GM21528 (cell line): ENCODE results near the gene ZNF26.
"Not testable (repeated sequence)": the region's sequence is repeated elsewhere in the genome, so short reads cannot be mapped to it uniquely, and the experiment has no call there.

ENCODE experiments used
- ATAC-seq: cut with Tn5 transposase; IDR thresholded peaks from one replicate; pipeline ENCODE4 v1.9.1; 2021; ENCODE audit warnings: mild to moderate bottlenecking, moderate library complexity; ENCODE audit not compliant: unreplicated experiment, low FRiP score

The ZNF26 gene, protein sequence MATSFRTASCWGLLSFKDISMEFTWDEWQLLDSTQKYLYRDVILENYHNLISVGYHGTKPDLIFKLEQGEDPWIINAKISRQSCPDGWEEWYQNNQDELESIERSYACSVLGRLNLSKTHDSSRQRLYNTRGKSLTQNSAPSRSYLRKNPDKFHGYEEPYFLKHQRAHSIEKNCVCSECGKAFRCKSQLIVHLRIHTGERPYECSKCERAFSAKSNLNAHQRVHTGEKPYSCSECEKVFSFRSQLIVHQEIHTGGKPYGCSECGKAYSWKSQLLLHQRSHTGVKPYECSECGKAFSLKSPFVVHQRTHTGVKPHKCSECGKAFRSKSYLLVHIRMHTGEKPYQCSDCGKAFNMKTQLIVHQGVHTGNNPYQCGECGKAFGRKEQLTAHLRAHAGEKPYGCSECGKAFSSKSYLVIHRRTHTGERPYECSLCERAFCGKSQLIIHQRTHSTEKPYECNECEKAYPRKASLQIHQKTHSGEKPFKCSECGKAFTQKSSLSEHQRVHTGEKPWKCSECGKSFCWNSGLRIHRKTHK

DNA sequence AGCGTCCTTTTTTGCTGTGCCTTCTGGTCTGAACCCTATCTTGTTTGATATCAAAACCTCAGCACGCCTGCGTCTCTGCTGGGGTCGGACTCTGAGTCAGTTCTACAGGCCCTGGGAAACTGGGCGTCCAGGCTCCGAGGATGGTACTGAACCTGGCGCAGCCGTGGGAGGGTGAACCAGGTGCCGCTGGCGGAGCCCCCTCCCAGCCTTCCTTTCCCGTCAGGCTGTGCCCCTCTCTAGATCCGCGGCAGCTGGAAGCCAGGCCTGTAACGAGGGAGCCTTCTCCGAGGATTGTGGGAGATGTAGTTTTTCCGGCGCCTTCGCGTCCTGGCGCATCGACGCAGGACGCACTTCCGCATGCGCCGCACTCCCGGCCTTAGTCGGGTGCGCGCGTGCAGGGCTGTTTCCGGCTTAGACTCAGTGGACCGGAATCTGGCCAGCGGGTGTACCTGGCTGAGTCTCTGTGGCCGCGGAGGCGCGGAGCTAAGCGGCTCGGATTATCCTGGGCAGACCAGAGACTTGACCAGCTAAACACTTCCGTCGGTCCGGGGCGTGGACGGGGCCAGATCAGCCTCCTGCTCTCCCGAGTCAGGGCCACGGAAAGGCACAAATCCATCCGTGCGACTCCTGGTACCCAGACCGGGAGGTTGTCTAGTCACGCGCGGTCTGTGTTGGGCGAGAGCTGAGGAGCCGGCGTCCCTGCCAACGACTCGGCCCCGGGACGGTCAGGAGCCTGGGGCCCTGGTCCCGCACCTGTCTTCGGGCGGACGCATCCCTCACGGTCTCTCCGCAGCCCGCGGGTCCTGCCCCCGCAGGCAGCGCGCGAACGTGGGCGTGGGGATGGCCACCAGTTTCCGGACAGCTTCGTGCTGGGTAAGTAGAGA, at the start of gene ZNF26:
ZNF26 (plus strand) TSS at position 367 of the 884 bp plus-strand sequence; CDS start at position 841, 474 bp downstream.
- ATAC-seq, result peak; percentile 95

DNA sequence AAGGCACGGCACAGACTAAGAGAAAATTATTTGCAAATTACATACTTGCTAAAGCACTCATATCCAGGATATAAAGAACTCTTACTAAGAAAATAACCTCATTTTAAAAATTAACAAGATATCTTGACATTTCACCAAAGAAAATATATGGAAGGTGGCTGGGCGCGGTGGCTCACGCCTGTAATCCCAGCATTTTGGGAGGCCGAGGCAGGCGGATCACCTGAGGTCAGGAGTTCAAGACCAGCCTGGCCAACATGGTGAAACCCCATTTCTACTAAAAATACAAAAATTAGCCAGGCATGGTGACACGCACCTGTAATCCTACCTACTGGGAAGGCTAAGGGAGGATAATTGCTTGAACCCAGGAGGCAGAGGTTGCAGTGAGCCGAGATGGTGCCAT, 49.2 kb upstream of the ZNF26 start:
- not testable (repeated sequence) for ATAC-seq

DNA sequence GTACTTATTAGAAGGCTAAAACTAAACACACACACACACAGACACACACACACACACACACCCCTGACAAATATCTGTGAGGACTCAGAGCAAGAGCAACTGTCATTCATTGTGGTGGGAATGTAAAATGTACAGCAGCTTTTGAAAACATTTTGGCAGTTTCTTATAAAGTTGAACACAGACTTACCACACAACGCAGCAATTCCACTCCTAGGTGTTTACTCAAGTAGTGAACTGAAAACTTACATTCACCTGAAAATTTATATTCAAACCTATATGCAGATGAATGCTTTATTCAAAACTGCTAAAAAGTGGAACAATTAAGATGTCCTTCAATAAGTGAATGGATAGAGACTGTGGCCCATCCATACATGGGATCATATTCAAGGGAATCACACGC, 48.7 kb upstream of the ZNF26 start:
- no peak for ATAC-seq

DNA sequence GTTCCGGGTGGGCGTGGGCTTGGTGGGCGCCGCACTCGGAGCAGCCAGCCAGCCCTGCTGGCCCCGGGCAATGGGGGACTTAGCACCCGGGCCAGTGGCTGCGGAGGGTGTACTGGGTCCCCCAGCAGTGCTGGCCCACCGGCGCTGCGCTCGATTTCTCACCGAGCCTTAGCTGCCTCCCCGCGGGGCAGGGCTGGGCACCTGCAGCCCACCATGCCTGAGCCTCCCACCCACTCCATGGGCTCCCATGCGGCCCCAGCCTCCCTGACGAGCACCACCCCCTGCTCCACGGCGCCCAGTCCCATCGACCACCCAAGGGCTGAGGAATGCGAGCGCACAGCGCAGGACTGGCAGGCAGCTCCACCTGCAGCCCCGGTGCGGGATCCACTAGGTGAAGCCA, 47.4 kb upstream of the ZNF26 start:
- not testable (repeated sequence) for ATAC-seq

DNA sequence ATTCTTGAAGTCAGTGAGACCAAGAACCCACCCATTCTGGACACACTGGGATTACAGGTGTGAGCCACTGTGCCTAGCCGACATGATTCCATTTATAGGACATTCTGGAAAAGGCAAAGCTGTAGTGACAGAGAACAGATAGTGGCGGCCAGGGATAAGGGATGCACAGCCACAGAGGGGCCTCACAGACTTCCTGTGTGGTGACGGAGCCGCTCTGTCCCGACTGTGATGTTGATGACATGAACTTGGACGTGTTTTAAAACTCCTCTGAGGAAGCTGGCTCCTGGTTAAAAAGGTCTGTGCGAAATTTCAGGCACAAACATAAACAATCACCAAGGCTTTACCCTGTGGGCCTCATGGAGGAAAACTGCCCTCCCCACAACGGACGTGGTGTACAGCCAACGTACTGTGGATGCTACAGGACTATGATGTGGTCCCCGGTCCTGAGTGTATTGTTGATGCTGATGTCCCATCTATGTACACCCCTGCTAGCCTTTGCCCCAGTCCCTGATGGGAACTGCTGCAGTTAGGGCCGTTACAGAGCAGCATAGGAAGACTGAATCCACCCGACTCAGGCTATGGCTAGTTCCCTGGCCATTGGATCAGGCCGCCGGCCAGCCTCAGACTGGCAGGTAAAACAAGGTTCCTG, 46.0 kb upstream of the ZNF26 start:
- ATAC-seq, result no peak

DNA sequence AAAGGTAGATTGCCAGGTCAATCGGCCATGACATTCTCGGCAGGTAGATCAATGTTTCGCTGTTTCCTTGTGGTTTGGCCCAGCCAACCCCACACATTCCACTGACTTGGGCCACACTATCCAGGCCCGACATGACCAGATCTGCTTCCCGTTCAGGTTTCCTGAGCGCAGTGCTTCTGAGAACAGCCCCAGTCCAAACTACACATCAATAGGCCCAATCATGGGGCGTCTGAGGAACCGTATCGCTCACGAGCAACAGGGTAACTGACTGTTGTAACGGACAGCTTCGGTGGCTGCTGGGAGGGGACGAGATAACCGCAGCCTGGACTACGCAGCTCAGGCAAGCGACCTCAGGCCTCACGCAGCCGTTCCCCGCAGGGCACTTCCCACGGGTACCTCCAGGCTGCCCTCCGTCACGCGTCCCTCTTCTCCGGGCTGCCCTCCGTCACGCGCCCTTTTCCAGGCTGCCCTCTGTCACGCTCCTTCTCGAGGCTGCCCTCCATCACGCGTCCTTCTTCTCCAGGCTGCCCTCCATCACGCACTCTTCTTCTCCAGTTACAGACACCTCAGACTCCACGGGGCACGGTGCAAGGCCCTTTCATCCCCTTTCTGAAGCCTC, 44.7 kb upstream of the ZNF26 start:
- no peak for ATAC-seq

DNA sequence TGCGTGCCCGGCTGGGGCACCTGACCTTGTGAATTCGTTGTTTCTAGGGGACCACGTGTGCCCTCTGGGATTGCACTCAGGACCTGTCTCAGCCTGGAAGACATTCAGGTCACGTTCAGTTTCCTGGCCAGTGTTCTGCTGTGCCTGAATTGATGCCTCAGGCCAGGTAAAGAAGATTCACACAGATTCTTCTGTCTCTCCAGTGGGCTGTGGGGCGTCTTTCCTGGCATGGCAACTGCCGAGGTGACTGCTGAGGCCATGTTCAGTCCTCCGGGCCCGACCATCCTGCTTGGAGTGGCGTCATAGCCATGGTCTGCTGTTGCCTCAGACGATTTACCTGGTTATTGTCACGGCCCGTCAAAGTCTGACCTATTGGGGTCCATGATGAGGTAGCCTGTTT, 43.6 kb upstream of the ZNF26 start:
- ATAC-seq, result no peak

DNA sequence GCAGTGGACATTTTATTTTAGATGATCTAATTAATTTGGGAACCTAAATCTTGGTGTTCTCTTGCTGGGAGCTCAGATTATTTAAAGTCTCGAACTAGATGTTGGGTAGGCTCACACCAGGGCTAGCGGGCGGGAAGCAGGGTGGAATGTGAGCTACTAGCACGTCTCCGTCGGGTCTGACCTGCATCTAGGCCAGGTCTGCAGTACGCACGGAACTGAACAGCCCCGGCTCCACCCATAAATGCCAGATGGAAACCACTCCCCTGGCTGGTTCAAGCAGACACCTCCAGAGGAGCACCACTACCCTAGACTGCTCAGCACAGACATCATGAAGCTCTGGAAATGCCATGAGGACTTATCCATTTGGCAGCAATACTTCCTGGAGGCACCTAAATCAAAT, 40.4 kb upstream of the ZNF26 start:
- no peak for ATAC-seq

DNA sequence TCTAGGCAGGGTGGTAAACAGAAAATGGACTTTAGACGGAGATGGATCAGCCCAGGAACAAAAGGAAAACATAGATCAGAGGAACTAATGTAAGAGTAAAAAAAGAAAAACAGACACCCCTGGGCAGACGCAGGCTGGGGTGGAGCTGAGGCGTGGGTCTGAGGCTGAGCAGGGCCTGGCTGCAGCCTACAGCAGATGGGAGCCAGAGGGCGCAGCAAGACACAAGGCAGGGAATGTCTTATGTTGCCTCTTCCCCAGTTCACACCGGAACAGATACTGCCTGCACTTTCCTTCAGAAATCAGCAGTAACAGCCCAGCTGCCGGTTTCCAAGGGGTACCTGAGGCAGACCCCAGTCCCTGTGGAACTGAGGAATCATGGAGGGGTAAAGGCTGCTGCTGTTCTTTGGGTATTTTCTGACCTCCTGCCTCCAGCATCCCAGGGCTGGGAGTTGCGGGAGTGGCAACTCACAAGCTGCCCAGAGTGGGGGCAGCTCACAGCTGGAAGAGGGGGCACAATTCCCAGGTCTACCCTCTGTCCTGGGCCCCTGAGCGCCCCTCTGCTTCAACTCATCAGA, 39.8 kb upstream of the ZNF26 start:
- no peak for ATAC-seq

DNA sequence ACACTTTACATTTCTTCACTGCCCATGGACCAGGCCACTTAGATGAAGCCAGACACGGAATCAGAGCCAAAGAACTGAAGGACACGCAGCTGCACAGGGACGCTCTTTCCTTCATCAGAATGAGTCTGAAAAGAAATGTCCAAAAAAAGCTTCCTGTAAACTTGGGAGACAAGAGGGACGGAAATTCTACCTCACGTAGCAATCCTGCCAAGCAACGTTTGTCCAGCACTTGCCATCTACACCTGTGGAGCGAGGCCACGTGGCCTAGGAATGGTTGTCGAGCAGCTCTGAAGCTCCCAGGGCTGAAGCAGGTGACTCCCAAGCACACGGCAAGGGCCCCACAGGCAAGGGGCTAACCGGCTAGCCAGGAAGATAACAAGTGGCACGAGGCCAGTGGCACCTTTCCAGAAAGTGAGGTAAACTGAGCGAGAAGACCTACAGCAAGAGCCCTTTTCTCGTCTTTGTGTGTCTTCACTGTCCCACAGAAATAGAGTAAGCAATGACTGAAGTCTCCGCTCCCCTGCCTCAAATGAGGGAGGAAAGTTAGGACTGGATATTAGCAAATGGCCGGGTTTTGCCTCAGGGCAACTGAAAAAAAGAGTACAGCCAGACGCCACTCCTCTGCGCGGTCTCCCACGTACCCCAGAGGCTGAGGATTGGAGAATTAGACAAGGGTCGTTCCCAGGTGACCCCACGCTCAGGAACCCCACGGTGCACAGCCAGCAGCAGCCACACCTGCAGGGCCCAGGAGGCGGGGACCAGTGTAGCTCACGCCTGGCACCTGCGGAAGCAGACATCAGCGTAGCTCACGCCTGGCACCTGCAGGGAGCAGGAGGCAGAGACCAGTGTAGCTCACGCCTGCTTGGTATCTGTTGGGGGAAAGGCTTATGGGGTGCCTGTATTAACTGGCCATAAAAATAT, 37.8 kb upstream of the ZNF26 start:
- no peak for ATAC-seq

DNA sequence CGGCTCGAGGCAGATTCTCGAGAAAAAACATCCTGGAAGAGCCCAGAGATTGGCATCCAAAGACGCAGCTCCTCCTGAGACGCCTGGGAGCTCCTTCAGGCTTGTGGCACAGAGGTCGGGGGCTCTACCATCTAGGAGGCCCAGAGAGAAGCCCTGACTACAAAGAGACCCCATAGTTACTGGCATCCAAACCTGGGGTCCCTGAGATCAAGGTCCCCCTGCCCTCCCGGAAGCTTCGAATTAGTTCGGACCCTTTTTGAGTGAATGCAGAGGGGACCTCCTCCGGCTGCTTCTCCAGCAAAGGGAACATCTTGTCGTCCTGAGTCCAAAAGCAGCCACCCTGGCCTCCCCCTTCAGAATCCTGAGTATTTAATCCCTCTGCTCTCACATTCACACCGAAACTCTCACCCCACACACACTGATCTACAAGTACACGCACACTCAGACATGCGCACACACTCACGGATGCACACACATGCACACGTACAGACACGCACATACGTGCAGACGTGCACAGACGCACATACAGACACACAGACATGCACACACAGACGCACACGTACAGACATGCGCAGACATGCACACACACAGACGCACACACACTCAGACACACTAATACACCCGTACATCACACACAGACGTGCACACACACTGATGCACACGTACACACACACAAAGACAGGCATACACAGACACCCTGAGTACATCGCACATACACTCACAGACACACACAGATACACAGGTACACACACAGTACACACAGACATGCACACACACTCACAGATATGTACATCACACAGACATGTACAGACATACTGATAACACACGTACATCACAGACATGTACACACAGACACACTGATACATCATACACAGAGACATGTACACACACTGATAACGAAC, 36.0 kb upstream of the ZNF26 start:
- no peak for ATAC-seq

DNA sequence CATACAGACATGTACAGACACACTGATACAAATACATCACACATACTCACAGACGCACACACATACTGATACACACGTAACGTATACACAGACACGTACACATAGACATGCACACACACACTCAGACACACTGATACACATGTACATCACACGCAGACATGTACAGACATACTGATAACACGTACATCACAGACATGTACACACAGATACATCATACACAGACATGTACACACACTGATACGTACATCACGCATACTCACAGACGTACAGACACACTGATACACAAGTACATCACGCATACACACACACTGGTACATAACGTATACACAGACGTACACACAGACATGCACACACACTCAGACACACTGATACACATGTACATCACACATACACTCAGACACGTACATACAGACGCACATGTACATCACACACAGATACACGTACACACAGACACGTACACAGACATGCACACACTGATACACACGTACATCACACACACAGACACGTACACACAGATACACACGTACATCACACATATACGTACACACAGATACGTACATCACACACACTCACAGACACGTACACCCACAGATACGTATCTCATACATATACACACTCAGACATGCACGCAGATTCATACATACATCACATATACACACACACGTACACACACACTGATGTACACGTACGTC, 35.2 kb upstream of the ZNF26 start:
- ATAC-seq, result no peak

DNA sequence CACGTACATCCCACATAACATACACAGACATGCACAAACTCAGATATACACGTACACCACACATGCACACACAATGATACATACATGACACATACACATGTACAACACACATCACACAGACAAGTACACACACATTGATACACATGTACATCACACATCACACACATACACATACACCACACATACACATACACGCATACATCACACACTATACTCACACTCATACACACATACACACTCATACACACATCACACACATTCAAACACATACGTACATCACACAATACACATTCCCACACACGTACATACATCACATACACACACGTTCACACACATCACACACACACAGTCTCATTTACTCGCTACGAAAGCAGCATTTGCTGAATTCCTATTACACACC, 34.5 kb upstream of the ZNF26 start:
- ATAC-seq, result no peak

DNA sequence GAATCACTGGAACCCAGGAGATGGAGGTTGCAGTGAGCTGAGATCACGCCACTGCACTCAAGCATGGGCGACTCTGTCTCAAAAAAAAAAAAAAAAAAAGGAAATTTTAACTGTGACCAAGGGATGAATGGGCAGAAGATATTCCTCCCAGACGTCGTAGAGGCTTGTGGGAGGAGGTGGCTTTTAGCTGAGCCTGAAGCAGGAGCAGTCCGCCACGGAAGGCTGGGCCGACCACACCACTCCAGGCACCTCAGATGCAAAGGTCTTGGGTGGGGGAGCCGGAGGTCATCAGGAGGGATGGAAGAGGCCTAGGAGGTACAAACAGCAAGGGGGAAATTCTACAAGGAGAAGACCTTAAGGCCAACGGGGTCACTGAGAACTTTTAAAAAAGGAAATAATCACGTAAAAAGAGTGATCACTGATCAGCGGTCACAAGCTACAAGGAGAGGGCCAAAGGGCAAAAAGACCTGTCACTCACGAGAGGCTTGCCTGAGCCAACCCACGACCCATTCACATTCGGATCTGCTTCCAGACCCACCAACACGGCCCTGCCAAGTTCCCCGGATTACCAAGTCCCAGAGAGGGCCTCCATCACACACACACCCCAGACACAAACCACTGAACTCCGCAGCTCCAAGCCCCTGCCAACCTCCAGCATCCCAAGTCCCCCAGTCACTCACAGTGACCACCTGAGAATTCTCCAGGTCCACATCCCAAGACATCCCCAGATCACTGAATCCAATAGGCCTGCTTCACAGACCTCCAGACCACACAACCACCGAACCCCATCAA, 33.6 kb upstream of the ZNF26 start:
- no peak for ATAC-seq

DNA sequence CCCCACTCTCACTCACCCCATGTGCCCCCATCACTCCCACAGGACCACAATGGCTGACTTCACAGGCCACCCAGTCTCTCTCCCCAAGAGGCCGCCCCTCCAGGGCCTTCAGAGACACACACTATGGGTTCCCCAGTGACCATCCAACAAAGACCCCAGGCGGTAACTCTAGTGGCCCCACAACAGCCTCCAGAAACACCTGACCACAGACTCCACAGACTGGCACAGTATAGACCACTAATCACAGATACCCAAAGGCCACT, 33.1 kb upstream of the ZNF26 start:
- ATAC-seq, result no peak

DNA sequence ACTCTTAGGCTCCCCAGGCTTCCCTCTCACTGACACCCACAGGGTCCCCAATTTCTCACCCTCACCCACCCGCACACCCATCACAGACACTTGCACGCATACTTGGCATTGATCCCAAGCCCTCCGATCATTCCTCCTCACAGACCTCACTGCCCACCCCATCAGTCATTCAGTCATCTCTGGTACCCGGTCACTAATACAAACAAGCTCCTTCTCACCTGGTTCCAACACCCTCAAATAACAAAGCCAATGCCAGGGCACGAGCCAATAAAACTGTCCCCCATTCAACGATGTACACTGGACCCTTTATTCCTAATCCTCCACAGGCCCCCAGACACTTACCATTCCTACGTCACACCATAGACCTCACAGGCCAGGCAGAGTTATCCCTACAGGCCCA, 32.4 kb upstream of the ZNF26 start:
- ATAC-seq, result no peak

DNA sequence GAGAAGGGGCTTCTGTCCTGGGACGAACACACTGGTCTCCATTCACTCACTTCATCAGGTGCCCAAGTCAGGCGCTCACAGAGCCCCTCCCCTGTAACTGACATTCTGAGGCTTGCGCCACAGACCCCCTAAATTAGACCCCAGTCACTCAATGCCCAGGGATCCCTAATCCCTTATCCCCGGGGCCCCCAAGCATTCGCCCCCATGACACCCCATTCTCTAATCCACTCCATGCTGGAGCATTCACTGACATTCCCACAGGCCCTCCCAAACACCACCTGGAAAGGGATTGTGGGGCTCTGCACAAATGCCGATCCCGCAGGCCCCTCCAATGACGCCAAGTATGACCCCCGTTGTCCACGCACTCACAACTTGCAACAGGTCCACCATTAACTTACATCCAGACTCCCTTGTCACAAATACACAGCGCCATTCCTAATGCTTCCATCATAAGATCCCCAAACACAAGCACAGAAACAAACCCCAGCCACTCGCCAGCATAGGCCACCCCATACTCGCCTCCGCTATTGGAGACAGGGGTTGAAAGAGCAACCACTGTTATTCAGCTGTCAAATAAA, 31.6 kb upstream of the ZNF26 start:
- no peak for ATAC-seq
